ENCODE data around the gene SLC36A4.
"Not testable (repeated sequence)": the region's sequence is repeated elsewhere in the genome, so short reads cannot be mapped to it uniquely, and the experiment has no call there.

The SLC36A4 gene

GRCh38 chr11:93197380-93198214 is at the start of gene SLC36A4:
TSS of gene SLC36A4 (minus strand) at chr11:93197991. CDS start at chr11:93197832, 159 bp downstream.
- peak; percentile 98 for DNase-seq (ENCODE audit: low read depth)

GRCh38 chr11:93246790-93247189 is 49.0 kb upstream of the SLC36A4 start:
- not testable (repeated sequence) for H3K4me3 ChIP-seq (ENCODE audit: low read depth, low read length); DNase-seq (ENCODE audit: low read depth)

More at GRCh38 chr11:93197380-93198214, at the start of gene SLC36A4:
- peak within 1 kb of the TSS; percentile 94 for H3K4me3 ChIP-seq (ENCODE audit: low read depth, low read length)
- TF ChIP-seq MAX (IDR thresholded peaks at IDR 0.05; ENCODE audit: low read depth, low read length) (peak; percentile 77), POLR2A (IDR thresholded peaks at IDR 0.05; ENCODE audit: extremely low read depth, insufficient read length) (peak; percentile 95), MYC (IDR thresholded peaks at IDR 0.05; ENCODE audit: low read depth, low read length) (peak; percentile 86)
- TF ChIP-seq, protein P1, sequence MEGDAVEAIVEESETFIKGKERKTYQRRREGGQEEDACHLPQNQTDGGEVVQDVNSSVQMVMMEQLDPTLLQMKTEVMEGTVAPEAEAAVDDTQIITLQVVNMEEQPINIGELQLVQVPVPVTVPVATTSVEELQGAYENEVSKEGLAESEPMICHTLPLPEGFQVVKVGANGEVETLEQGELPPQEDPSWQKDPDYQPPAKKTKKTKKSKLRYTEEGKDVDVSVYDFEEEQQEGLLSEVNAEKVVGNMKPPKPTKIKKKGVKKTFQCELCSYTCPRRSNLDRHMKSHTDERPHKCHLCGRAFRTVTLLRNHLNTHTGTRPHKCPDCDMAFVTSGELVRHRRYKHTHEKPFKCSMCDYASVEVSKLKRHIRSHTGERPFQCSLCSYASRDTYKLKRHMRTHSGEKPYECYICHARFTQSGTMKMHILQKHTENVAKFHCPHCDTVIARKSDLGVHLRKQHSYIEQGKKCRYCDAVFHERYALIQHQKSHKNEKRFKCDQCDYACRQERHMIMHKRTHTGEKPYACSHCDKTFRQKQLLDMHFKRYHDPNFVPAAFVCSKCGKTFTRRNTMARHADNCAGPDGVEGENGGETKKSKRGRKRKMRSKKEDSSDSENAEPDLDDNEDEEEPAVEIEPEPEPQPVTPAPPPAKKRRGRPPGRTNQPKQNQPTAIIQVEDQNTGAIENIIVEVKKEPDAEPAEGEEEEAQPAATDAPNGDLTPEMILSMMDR (IDR thresholded peaks at IDR 0.05; ENCODE audit: low read depth, low read length): no peak

GRCh38 chr11:93244018-93244417 is 46.2 kb upstream of the SLC36A4 start:
- no peak overlapping the region for H3K4me3 ChIP-seq (ENCODE audit: low read depth, low read length)
- TF ChIP-seq MAX (IDR thresholded peaks at IDR 0.05; ENCODE audit: low read depth, low read length) (no peak), MYC (IDR thresholded peaks at IDR 0.05; ENCODE audit: low read depth, low read length) (no peak), POLR2A (IDR thresholded peaks at IDR 0.05; ENCODE audit: extremely low read depth, insufficient read length) (no peak)
- TF ChIP-seq, protein P1 (IDR thresholded peaks at IDR 0.05; ENCODE audit: low read depth, low read length): no peak
- no peak for DNase-seq (ENCODE audit: low read depth)

DNA sequence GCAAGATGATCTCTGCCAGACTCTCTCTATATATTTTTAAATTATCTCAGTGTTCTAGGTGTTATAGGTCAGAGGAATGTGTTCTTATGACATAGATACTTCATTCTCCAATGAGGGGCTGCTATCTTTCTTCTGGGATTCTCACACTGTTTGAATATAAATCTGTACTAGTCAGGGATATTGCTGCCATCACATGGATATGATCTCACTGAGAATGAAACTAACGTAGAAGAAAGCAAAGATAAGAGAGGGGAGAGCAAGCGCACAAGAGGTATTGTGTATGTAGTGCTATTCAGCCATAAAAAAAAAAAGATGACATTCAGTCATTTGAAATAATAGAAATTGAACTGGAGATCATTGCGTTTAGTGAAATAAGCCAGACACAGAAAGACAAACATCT is 42.2 kb upstream of the SLC36A4 start:
- H3K4me3 ChIP-seq (ENCODE audit: low read depth, low read length): no peak overlapping the region
- no peak for DNase-seq (ENCODE audit: low read depth)
- TF ChIP-seq, protein P1 (IDR thresholded peaks at IDR 0.05; ENCODE audit: low read depth, low read length): no peak
- TF ChIP-seq MAX (IDR thresholded peaks at IDR 0.05; ENCODE audit: low read depth, low read length): no peak
- TF ChIP-seq MYC (IDR thresholded peaks at IDR 0.05; ENCODE audit: low read depth, low read length): no peak
- TF ChIP-seq POLR2A (IDR thresholded peaks at IDR 0.05; ENCODE audit: extremely low read depth, insufficient read length): no peak

GRCh38 chr11:93238956-93239355 is 41.2 kb upstream of the SLC36A4 start:
- TF ChIP-seq, protein P1 (IDR thresholded peaks at IDR 0.05; ENCODE audit: low read depth, low read length): no peak
- TF ChIP-seq POLR2A (IDR thresholded peaks at IDR 0.05; ENCODE audit: extremely low read depth, insufficient read length) (no peak), MYC (IDR thresholded peaks at IDR 0.05; ENCODE audit: low read depth, low read length) (no peak), MAX (IDR thresholded peaks at IDR 0.05; ENCODE audit: low read depth, low read length) (no peak)
- DNase-seq (ENCODE audit: low read depth): no peak
- no peak overlapping the region for H3K4me3 ChIP-seq (ENCODE audit: low read depth, low read length)

DNA sequence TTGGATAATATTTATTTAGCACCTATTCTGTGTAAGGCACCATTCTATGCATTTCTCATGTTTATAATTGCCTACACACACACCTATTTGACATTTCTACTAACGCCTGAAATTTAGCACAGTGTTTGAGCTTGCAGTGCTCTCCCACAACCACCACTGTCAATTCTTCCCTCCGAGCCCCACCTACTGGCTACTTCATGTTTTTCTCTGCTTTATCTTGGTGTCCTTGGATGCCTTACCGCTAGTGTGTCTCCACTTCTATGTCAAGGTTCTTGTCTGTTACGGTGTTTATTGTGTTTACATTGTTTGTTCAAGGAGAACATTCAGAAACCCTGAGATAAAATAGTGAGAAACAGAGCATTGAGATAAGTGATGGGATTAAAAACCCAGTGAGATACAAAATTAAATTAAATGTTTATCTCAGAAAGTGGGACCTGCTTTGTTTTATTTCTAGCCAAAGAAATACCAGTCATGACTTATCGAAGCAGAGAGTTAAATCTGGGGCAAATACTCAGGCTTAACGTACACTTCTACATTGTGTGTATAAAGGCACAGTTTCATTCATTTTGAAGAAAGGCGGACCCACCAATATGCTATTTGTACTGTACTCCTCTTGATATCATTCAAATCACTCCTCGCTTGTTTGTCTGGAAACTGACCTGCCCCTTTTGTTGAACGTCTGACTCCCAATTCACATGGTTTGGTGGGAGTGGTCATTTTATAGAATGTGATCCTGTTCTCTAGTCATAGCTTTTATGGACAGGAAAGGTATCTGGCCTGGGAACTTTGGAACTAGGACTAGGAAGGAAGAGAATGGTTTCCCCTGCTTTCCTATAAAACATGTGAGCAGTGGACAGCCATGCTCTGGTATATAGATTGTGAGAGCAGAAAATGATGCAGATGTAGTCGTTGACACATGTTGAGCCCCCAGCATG is 39.2 kb upstream of the SLC36A4 start:
- peak; percentile 65 for DNase-seq (ENCODE audit: low read depth)
- H3K4me3 ChIP-seq (ENCODE audit: low read depth, low read length): no peak overlapping the region
- TF ChIP-seq, protein P1 (IDR thresholded peaks at IDR 0.05; ENCODE audit: low read depth, low read length): peak; percentile 48
- TF ChIP-seq MYC (IDR thresholded peaks at IDR 0.05; ENCODE audit: low read depth, low read length): 0 out of 2 replicates have a peak, but pooled peaks have one; percentile 9
- no peak for TF ChIP-seq POLR2A (IDR thresholded peaks at IDR 0.05; ENCODE audit: extremely low read depth, insufficient read length)
- 0 out of 2 replicates have a peak, but pooled peaks have one; percentile 15 for TF ChIP-seq MAX (IDR thresholded peaks at IDR 0.05; ENCODE audit: low read depth, low read length)

Data from NB4 (cell line).